IMR-90 (cell line): Measurements from ENCODE around the gene KRT82. TPM values are rescaled to one million over a fixed set of nuclear protein-coding genes. Genes with fewer than 3 reads are reported as not detected.

ENCODE experiments used
- ATAC-seq: fragments of 200-7000 bp; cut with Tn5 transposase; 2 replicates; pipeline ENCODE4 v1.9.1; 2020; ENCODE audit warnings: low read depth, mild to moderate bottlenecking, moderate library complexity
- BruUV-seq: library from RNA; stranded (reverse); fragments of 400-500 nt; replicated peaks from 2 replicates; lab custom pipeline; 2021; lab: Mats Ljungman, UMichigan
- CTCF ChIA-PET: fragments of 300-600 bp; formaldehyde crosslinking; extraction: SDS; loops from one replicate; lab custom pipeline; 2021; ENCODE audit warnings: antibody characterized with exemption; lab: Yijun Ruan, JAX
- POLR2A ChIA-PET: fragments of 300-600 bp; sonication (Branson Sonifier 250); formaldehyde crosslinking; loops from one replicate; lab custom pipeline; 2022; ENCODE audit warnings: antibody characterized with exemption; ENCODE audit not compliant: unreplicated experiment; lab: Charles Lee
- DNase-seq: peaks from one replicate; pipeline ENCODE4 v3.0.0; 2013
- H2AFZ ChIP-seq: replicated peaks from 2 replicates; pipeline ENCODE3; 2013; ENCODE audit warnings: low read length, mild to moderate bottlenecking; ENCODE audit not compliant: poor library complexity
- H2AK5ac ChIP-seq: 2 replicates; pipeline ENCODE4 v1.6.1; 2013; ENCODE audit warnings: low read depth, low read length, inconsistent platforms
- H2AK9ac ChIP-seq: replicated peaks from 2 replicates; pipeline ENCODE3; 2013; ENCODE audit warnings: mild to moderate bottlenecking, low read depth, low read length, moderate library complexity; ENCODE audit not compliant: poor library complexity
- H2BK120ac ChIP-seq: 2 replicates; pipeline ENCODE4 v1.6.1; 2013; ENCODE audit warnings: low read depth, low read length, inconsistent platforms
- H2BK15ac ChIP-seq: 3 replicates; pipeline ENCODE4 v1.6.1; 2013; ENCODE audit warnings: low read depth, low read length, inconsistent platforms
- H2BK20ac ChIP-seq: 2 replicates; pipeline ENCODE4 v1.6.1; 2013; ENCODE audit warnings: low read depth, mild to moderate bottlenecking, inconsistent platforms, low read length, moderate library complexity
- H2BK5ac ChIP-seq: 2 replicates; pipeline ENCODE4 v1.6.1; 2013; ENCODE audit warnings: mild to moderate bottlenecking, low read depth, low read length, inconsistent platforms; ENCODE audit not compliant: poor library complexity, severe bottlenecking
- H3K14ac ChIP-seq: replicated peaks from 2 replicates; pipeline ENCODE4 v1.6.1; 2013; ENCODE audit warnings: low read depth, low read length, inconsistent platforms
- H3K18ac ChIP-seq: 2 replicates; pipeline ENCODE4 v1.6.1; 2013; ENCODE audit warnings: low read depth, low read length, control low read depth
- H3K23ac ChIP-seq: 2 replicates; pipeline ENCODE4 v1.6.1; 2013; ENCODE audit warnings: low read depth, low read length, inconsistent platforms
- H3K27ac ChIP-seq: 2 replicates; pipeline ENCODE4 v1.5.1; 2013; ENCODE audit warnings: mild to moderate bottlenecking, control low read depth, low read length; ENCODE audit not compliant: insufficient read depth
- H3K27me3 ChIP-seq: 2 replicates; pipeline ENCODE4 v1.6.1; 2013; ENCODE audit warnings: low read length; ENCODE audit not compliant: control insufficient read depth, insufficient read depth
- H3K36me3 ChIP-seq: 2 replicates; pipeline ENCODE4 v1.6.1; 2013; ENCODE audit warnings: low read length, mixed read lengths; ENCODE audit not compliant: control insufficient read depth, insufficient read depth
- H3K4ac ChIP-seq: 2 replicates; pipeline ENCODE4 v1.6.1; 2013; ENCODE audit warnings: low read depth, low read length, inconsistent platforms
- H3K4me1 ChIP-seq: 2 replicates; pipeline ENCODE4 v1.6.1; 2013; ENCODE audit warnings: low read length, mixed read lengths; ENCODE audit not compliant: control insufficient read depth, insufficient read depth
- H3K4me2 ChIP-seq: 2 replicates; pipeline ENCODE4 v1.6.1; 2013; ENCODE audit warnings: low read depth, mild to moderate bottlenecking, control low read depth, low read length, moderate library complexity
- H3K4me3 ChIP-seq: 2 replicates; pipeline ENCODE4 v1.5.1; 2013; ENCODE audit warnings: low read depth, mild to moderate bottlenecking, control low read depth, low read length, moderate library complexity; ENCODE audit not compliant: insufficient read depth
- H3K56ac ChIP-seq: 2 replicates; pipeline ENCODE4 v1.6.1; 2013; ENCODE audit warnings: low read length, inconsistent platforms; ENCODE audit not compliant: insufficient read depth; ENCODE audit errors: extremely low read depth
- H3K79me1 ChIP-seq, 2 experiments: 2 replicates each; pipeline ENCODE4 v1.6.1; 2013; ENCODE audit warnings: low read length in 2 of 2, inconsistent platforms in 1 of 2, low read depth in 1 of 2
- H3K9ac ChIP-seq: 2 replicates; pipeline ENCODE4 v1.6.1; 2013; ENCODE audit warnings: low read depth, low read length, control low read depth
- H3K9me1 ChIP-seq: 2 replicates; pipeline ENCODE4 v1.6.1; 2013; ENCODE audit warnings: low read length, inconsistent platforms; ENCODE audit not compliant: insufficient read depth
- H3K9me3 ChIP-seq: 2 replicates; pipeline ENCODE4 v1.6.1; 2013; ENCODE audit warnings: low read length; ENCODE audit not compliant: control insufficient read depth, insufficient read depth
- H4K20me1 ChIP-seq: 2 replicates; pipeline ENCODE4 v1.6.1; 2013; ENCODE audit warnings: low read length, inconsistent platforms; ENCODE audit not compliant: insufficient read depth
- H4K5ac ChIP-seq: 2 replicates; pipeline ENCODE4 v1.6.1; 2013; ENCODE audit warnings: mild to moderate bottlenecking, low read depth, low read length, control low read depth
- H4K8ac ChIP-seq, 2 experiments: 2 replicates each; pipeline ENCODE4 v1.6.1; 2013; ENCODE audit warnings: low read depth in 2 of 2, low read length in 2 of 2, control low read depth in 1 of 2, inconsistent platforms in 1 of 2
- H4K91ac ChIP-seq: 2 replicates; pipeline ENCODE4 v1.6.1; 2013; ENCODE audit warnings: low read depth, low read length, inconsistent platforms; ENCODE audit not compliant: insufficient read depth
- BHLHE40 ChIP-seq: fragments of 150-350 bp; IDR thresholded peaks from 2 replicates; pipeline ENCODE4 v1.6.1; 2016; ENCODE audit warnings: mild to moderate bottlenecking, low read depth, low read length
- FOS ChIP-seq: fragments of 150-350 bp; IDR thresholded peaks from 2 replicates; pipeline ENCODE4 v1.6.1; 2016; ENCODE audit warnings: low read depth, low read length
- MAZ ChIP-seq: IDR thresholded peaks from 2 replicates; pipeline ENCODE4 v1.6.1; 2012; ENCODE audit warnings: low read depth, mild to moderate bottlenecking, low read length, improper control_type of control experiment, moderate library complexity, borderline replicate concordance
- MXI1 ChIP-seq: IDR thresholded peaks from 2 replicates; pipeline ENCODE4 v1.6.1; 2012; ENCODE audit warnings: low read depth, mild to moderate bottlenecking, low read length, moderate library complexity, borderline replicate concordance
- NFE2L2 ChIP-seq: fragments of 150-350 bp; IDR thresholded peaks from 2 replicates; pipeline ENCODE4 v1.6.1; 2016; ENCODE audit warnings: low read depth, mild to moderate bottlenecking, low read length
- RAD21 ChIP-seq: IDR thresholded peaks from 2 replicates; pipeline ENCODE4 v1.6.1; 2012; ENCODE audit warnings: low read length, improper control_type of control experiment
- RFX5 ChIP-seq: IDR thresholded peaks from 2 replicates; pipeline ENCODE4 v1.8.0; 2012; ENCODE audit warnings: low read depth, mild to moderate bottlenecking, low read length, moderate library complexity
- SMC3 ChIP-seq: fragments of 150-350 bp; IDR thresholded peaks from 2 replicates; pipeline ENCODE4 v1.6.1; 2016; ENCODE audit warnings: low read depth, mild to moderate bottlenecking, antibody characterized with exemption, low read length, moderate library complexity
- WGBS, 2 experiments: methylation state at CpG; one replicate each; pipeline versions ENCODE4 v1.1.5 to v1.1.7; 2013; ENCODE audit warnings: missing lambda C conversion rate in 2 of 2; ENCODE audit not compliant: insufficient read length in 1 of 2; ENCODE audit errors: extremely low coverage in 2 of 2; 5-methylcytosine and 5-hydroxymethylcytosine counted together
- dilution Hi-C: fragments of 300-500 bp; cut with HindIII; formaldehyde crosslinking; loops from one replicate; pipeline ENCODE4 v1.14.3; 2018; ENCODE audit warnings: low sequenced_read_pairs; ENCODE audit not compliant: unreplicated experiment
- in situ Hi-C: fragments of 300-500 bp; cut with MboI; formaldehyde crosslinking; loops from 3 replicates; pipeline ENCODE4 v1.14.3; 2019; ENCODE audit warnings: low sequenced_read_pairs, inconsistent platforms, mixed read lengths
- intact Hi-C: fragments of 100-400 bp; cut with micrococcal nuclease; formaldehyde crosslinking; loops from 2 replicates; pipeline ENCODE4 v1.10.0; 2022
- polyA plus RNA-seq, 3 experiments: library from polyadenylated mRNA; depleted of rRNA; stranded (reverse); fragments of >200 nt; gene quantifications; 2 replicates each; pipeline ENCODE4 v1.2.3, GENCODE V29; 2012; ENCODE audit warnings: low replicate concordance in 1 of 3
- total RNA-seq: library from RNA; depleted of rRNA; stranded (reverse); fragments of >200 nt; gene quantifications from 2 replicates; pipeline ENCODE4 v1.2.3, GENCODE V29; 2012
- TF ChIP-seq, protein P1 (sequence below): fragments of 150-350 bp; IDR thresholded peaks from 2 replicates; pipeline ENCODE4 v1.6.1; 2016; ENCODE audit warnings: low read depth, mild to moderate bottlenecking, low read length, moderate library complexity, borderline replicate concordance
- TF ChIP-seq, protein P2 (sequence below): fragments of 150-350 bp; IDR thresholded peaks from 2 replicates; pipeline ENCODE4 v1.6.1; 2017; ENCODE audit warnings: mild to moderate bottlenecking, antibody characterized with exemption, low read length, low read depth
- TF ChIP-seq, protein P3 (sequence below): conservative IDR thresholded peaks from 2 replicates; pipeline ENCODE4 v1.5.1; 2012; ENCODE audit warnings: mild to moderate bottlenecking, low read depth, low read length, improper control_type of control experiment

Gene KRT82
- total and polyA plus RNA-seq, 2 of the 4 experiments (the other 2 are of a cell fraction): not detected

- ATAC-seq (no peak), DNase-seq (no peak)
- in situ Hi-C loops (no loop called here), intact Hi-C loops (no loop called here), dilution Hi-C loops (no loop called here)
- H3K36me3 ChIP-seq: no peaks in the 10 kb centered on the region
- H3K18ac ChIP-seq: no peak overlapping the region
- H2BK20ac ChIP-seq: no peak overlapping the region
- H2BK120ac ChIP-seq: no peak overlapping the region
- WGBS, 2 experiments: no CpG with 5 or more reads among the region's 12 CpGs
- H3K56ac ChIP-seq: no peak overlapping the region
- H3K23ac ChIP-seq: no peak overlapping the region
- no peak overlapping the region for H3K9ac ChIP-seq
- no TSS peak for BruUV-seq
- H2AK9ac ChIP-seq: no peak overlapping the region
- H3K4me1 ChIP-seq: no peaks in the 10 kb centered on the region
- H4K20me1 ChIP-seq: no peaks in the 10 kb centered on the region
- no peaks in the 10 kb centered on the region for H3K9me3 ChIP-seq
- peaks cover 32% of the 10 kb centered on the region for H3K27me3 ChIP-seq
- H4K8ac ChIP-seq: no peak overlapping the region
- H2BK5ac ChIP-seq: no peak overlapping the region
- H2AFZ ChIP-seq: no peak overlapping the region
- H4K91ac ChIP-seq: no peak overlapping the region
- no peak overlapping the region for H3K4me2 ChIP-seq
- H3K79me1 ChIP-seq: no peaks in the 10 kb centered on the region
- H3K4ac ChIP-seq: no peak overlapping the region
- CTCF ChIA-PET: no interaction called here
- H3K9me1 ChIP-seq: no peaks in the 10 kb centered on the region
- no peak overlapping the region for H2BK15ac ChIP-seq
- no peak overlapping the region for H3K4me3 ChIP-seq
- TF ChIP-seq RAD21: no peak
- TF ChIP-seq RFX5: no peak
- TF ChIP-seq, protein P1, sequence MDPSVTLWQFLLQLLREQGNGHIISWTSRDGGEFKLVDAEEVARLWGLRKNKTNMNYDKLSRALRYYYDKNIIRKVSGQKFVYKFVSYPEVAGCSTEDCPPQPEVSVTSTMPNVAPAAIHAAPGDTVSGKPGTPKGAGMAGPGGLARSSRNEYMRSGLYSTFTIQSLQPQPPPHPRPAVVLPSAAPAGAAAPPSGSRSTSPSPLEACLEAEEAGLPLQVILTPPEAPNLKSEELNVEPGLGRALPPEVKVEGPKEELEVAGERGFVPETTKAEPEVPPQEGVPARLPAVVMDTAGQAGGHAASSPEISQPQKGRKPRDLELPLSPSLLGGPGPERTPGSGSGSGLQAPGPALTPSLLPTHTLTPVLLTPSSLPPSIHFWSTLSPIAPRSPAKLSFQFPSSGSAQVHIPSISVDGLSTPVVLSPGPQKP: no peak
- no peak for TF ChIP-seq FOS
- TF ChIP-seq MAZ: no peak
- TF ChIP-seq MXI1: no peak
- TF ChIP-seq, protein P2, sequence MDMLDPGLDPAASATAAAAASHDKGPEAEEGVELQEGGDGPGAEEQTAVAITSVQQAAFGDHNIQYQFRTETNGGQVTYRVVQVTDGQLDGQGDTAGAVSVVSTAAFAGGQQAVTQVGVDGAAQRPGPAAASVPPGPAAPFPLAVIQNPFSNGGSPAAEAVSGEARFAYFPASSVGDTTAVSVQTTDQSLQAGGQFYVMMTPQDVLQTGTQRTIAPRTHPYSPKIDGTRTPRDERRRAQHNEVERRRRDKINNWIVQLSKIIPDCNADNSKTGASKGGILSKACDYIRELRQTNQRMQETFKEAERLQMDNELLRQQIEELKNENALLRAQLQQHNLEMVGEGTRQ: no peak
- TF ChIP-seq, protein P3, sequence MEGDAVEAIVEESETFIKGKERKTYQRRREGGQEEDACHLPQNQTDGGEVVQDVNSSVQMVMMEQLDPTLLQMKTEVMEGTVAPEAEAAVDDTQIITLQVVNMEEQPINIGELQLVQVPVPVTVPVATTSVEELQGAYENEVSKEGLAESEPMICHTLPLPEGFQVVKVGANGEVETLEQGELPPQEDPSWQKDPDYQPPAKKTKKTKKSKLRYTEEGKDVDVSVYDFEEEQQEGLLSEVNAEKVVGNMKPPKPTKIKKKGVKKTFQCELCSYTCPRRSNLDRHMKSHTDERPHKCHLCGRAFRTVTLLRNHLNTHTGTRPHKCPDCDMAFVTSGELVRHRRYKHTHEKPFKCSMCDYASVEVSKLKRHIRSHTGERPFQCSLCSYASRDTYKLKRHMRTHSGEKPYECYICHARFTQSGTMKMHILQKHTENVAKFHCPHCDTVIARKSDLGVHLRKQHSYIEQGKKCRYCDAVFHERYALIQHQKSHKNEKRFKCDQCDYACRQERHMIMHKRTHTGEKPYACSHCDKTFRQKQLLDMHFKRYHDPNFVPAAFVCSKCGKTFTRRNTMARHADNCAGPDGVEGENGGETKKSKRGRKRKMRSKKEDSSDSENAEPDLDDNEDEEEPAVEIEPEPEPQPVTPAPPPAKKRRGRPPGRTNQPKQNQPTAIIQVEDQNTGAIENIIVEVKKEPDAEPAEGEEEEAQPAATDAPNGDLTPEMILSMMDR: no peak
- TF ChIP-seq NFE2L2: no peak
- no peak for TF ChIP-seq SMC3
- TF ChIP-seq BHLHE40: no peak
- H3K14ac ChIP-seq: no peak overlapping the region
- POLR2A ChIA-PET: no interaction called here
- H4K5ac ChIP-seq: no peak overlapping the region
- H3K27ac ChIP-seq: no peak overlapping the region
- H2AK5ac ChIP-seq: no peak overlapping the region
These were observed 27.5 kb upstream of the KRT82 start for GRCh38 chr12:52433501-52434080.
